GM18907 (cell line): ENCODE results near the gene RASAL2.
"Not testable (repeated sequence)": the region's sequence is repeated elsewhere in the genome, so short reads cannot be mapped to it uniquely, and the experiment has no call there.

ENCODE experiments used
- ATAC-seq: cut with Tn5 transposase; IDR thresholded peaks from one replicate; pipeline ENCODE4 v1.9.1; 2021; ENCODE audit warnings: mild to moderate bottlenecking, moderate library complexity; ENCODE audit not compliant: unreplicated experiment

Gene RASAL2

GRCh38 chr1:178109348-178110143, 15.6 kb downstream of the RASAL2 start:
- ATAC-seq: no peak

- ATAC-seq: no peak
Measured at GRCh38 chr1:178115260-178115659, 21.4 kb downstream of the RASAL2 start.

- no peak for ATAC-seq
Measured at GRCh38 chr1:178118524-178118923, 24.6 kb downstream of the RASAL2 start.

- ATAC-seq: no peak
Measured at GRCh38 chr1:178119628-178120027, 25.7 kb downstream of the RASAL2 start.

GRCh38 chr1:178120088-178120487, 26.2 kb downstream of the RASAL2 start:
- ATAC-seq: no peak

GRCh38 chr1:178120520-178121052, 26.7 kb downstream of the RASAL2 start:
- not testable (repeated sequence) for ATAC-seq

GRCh38 chr1:178121883-178122282, 28.0 kb downstream of the RASAL2 start:
- ATAC-seq: no peak

GRCh38 chr1:178122283-178122682, 28.4 kb downstream of the RASAL2 start:
- ATAC-seq: peak; percentile 58

- no peak for ATAC-seq
Measured at GRCh38 chr1:178124115-178124514, 30.2 kb downstream of the RASAL2 start.

GRCh38 chr1:178126261-178126660, 32.4 kb downstream of the RASAL2 start:
- ATAC-seq: no peak

- peak; percentile 64 for ATAC-seq
Measured at GRCh38 chr1:178126741-178127185, 32.9 kb downstream of the RASAL2 start.

- ATAC-seq: no peak
Measured at GRCh38 chr1:178127482-178128191, 33.7 kb downstream of the RASAL2 start.

- no peak for ATAC-seq
Measured at GRCh38 chr1:178133239-178133989, 39.5 kb downstream of the RASAL2 start.

GRCh38 chr1:178134061-178134460, 40.2 kb downstream of the RASAL2 start:
- ATAC-seq: no peak

GRCh38 chr1:178137238-178137637, 43.3 kb downstream of the RASAL2 start:
- no peak for ATAC-seq

GRCh38 chr1:178142806-178143205, 48.9 kb downstream of the RASAL2 start:
- no peak for ATAC-seq

GRCh38 chr1:178143730-178144690, 50.1 kb downstream of the RASAL2 start:
- ATAC-seq: no peak

GRCh38 chr1:178145605-178146004, 51.7 kb downstream of the RASAL2 start:
- ATAC-seq: no peak

GRCh38 chr1:178146436-178146835, 52.5 kb downstream of the RASAL2 start:
- no peak for ATAC-seq

GRCh38 chr1:178150610-178151009, 56.7 kb downstream of the RASAL2 start:
- ATAC-seq: no peak
